GM12892 (cell line): ENCODE data around the gene ZNF394.

Source experiments
- POLR2A ChIP-seq: IDR thresholded peaks from 2 replicates; pipeline ENCODE4 v1.6.1; 2011; ENCODE audit warnings: low read depth, low read length, control low read depth
- POLR2AphosphoS5 ChIP-seq: IDR thresholded peaks from 2 replicates; pipeline ENCODE4 v1.6.1; 2011; ENCODE audit warnings: low read depth, low read length, control low read depth

GRCh38 chr7:99451936-99452335 lies 48.1 kb downstream of the ZNF394 start:
- TF ChIP-seq POLR2A (no peak), POLR2AphosphoS5 (no peak)
